GM19468 (cell line): ENCODE results near the gene ATOH8.

Experiments used
- ATAC-seq: cut with Tn5 transposase; IDR thresholded peaks from one replicate; pipeline ENCODE4 v1.9.1; 2021; ENCODE audit warnings: mild to moderate bottlenecking, moderate library complexity, moderate number of reproducible peaks; ENCODE audit not compliant: unreplicated experiment; ENCODE audit errors: extremely low read depth

The ATOH8 gene

DNA sequence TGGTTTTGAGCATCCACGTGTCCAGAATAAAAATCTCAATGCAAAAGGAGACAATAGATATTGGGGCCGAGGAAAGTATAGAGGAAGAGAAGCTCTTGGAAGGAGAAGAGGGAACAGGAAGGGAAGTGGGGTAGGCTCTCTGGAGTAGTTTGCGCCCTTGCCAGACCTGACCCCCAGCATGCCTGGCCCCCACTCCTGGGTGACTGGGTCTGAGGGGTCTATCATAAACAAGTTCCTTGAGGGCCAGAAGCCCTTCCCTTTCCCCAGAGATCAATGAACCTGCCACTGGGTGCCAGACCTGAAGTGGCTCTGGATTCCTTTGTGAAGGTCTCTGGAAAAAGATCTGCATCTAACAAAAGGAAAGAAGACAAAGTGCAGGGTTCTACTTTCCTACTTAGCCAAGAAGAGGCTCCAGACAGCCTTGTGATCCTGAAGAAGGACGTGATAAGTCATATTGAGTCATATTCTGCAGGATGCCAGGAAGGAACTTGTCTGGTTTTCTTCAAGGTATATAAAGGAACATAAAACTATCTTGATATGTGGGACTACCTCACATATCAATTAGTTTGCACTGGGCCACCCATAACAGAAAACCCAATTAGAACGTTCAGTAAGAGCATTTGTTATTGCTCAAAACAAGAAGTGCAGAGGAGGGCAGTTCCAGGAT, 18.7 kb upstream of the ATOH8 start:
- no peak for ATAC-seq

- no peak for ATAC-seq
Measured at GRCh38 chr2:85735691-85736090, 18.1 kb upstream of the ATOH8 start.

- ATAC-seq = no peak
Measured at GRCh38 chr2:85736456-85737355, 17.1 kb upstream of the ATOH8 start.

- no peak for ATAC-seq
Measured at GRCh38 chr2:85737481-85737880, 16.3 kb upstream of the ATOH8 start.

GRCh38 chr2:85737961-85738360, 15.8 kb upstream of the ATOH8 start:
- ATAC-seq = no peak

DNA sequence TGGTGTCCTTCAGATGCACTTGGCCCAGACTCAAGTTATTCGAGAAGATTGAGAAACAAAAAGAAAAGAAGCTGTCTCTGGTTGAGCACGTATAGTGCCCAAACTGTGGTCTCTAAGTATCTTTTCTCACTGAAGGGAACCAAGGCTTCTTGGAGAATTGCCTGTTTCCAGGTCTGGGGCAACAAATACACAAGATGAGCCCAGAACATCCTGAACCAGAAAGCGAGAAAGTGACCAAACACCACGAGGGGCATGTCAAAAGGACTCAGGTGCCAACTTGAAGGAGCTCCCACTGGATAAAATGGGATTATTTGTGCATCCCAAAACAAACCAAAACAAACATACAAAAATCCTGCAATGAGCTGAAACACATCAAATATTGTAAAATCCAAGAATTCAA, 13.6 kb upstream of the ATOH8 start:
- ATAC-seq = no peak

GRCh38 chr2:85741211-85741832, 12.5 kb upstream of the ATOH8 start:
- ATAC-seq = no peak

DNA sequence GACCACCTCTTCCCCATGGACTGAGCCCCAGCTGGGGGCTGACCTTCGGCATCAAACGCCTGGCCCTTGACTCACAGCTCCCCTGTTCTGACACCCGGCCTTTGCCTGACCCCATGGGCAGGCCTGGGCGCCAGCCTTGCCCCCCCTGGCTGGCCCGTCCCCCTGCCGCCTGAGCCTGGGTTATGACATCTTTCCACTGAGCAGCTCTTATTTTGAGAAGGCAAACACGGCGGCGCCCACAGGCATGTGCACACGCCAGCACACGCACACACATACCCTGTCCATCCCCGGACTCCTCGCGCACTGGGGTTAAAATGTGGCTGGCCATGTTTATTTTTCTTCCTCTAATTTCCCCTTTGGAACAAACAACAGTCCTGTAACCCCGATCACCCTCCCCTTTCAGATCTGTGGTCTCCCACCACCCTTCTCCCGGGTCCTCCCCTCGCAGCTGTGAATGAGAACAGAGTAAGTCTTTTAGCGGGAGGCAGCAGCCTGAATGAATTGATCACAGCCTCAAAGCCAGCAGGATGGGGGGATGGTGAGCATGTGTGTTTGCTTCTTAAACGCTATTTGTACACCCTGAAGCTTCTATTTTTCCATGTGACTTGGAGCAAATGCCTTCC, 11.8 kb upstream of the ATOH8 start:
- no peak for ATAC-seq

DNA sequence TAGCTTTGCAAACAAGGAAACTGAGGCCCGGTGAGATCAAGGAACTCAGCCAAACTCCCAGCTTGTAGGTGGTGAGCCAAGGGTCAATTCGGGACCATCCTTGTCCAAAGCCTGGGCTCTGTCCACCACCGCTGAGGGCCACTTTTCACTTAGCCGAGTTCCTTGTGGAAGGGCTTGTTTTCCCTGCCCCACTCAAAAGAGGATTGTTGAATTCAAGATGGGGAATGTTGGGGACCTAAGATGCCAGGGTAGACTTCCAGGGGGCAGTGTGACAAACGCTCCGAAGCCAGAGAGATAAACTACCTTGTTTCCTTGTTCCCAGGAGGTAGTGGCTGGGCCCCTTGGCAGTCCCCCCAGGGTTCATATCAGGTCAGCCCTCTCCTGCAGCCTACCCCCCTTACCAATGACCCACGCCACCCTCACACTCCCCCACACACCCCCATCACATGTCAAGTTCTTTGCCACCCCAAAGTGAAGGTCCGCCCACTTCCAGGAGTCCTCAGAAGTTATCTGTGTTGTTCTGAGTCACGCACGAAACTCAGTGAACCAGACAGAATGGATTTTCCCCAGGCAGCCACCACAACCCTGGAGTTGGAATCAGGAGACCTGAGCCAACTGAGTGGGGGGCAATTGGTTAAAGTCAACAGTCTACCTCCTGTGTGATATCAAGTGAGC, 10.3 kb upstream of the ATOH8 start:
- ATAC-seq = no peak

DNA sequence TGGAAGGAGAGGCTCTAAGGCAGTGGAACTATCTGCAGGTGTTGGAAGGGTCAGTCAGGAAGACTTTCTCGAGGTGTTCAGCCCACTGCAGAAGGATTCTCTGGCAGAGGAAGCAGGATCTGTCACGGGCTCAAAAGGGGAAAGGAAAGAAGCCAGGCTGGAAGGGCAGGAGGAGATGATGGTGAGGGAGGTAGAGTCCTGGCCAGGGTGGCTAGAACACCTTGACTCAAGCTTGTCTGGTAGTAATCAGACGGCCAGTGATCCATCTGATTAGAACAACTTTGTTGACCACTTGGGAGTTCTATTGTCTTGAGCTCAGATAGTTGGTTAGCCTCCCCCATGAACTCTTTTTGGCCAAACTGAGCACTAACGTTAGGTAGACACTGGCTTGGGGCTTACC, 9.7 kb upstream of the ATOH8 start:
- no peak for ATAC-seq

DNA sequence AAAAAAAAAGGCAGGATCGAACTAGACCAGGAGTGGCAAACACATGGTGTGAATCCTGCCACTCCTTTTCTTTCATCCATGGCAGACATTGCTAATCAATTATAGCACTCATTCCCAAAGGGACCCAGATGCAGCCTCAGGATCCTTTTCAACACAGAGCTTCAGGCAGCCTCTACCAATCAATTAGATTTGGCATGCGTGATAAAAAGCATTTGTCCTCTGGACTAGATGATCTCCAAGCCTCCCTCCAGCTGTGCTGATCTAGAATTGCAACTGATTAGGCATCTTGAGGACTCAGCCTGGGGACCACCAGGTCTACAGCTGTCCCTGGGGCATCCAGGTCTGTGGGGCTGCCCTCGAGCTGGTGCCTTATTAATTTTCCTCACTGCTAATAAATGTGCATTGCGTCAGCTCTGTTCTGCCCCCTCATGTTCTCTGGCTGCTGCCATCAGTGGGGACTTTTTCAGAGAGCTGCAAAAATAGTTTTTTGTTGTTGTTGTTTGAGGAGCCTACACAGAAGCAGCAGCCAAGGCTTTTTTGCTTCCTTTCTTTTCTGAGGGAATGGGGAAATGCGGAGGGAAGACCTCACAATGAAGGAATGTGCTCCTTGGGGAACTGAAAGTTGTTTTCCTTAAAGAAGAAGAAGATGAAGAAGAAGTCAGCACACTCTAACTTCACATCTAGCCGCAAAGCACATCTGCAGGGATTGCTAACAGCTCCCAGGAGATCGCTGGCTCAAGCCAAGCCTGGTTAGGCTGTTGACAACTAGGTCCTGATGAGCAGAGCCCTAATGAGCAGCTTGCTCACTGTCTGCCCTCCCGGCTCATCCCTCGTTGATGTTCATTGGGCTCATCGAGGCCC, 8.8 kb upstream of the ATOH8 start:
- ATAC-seq = no peak

DNA sequence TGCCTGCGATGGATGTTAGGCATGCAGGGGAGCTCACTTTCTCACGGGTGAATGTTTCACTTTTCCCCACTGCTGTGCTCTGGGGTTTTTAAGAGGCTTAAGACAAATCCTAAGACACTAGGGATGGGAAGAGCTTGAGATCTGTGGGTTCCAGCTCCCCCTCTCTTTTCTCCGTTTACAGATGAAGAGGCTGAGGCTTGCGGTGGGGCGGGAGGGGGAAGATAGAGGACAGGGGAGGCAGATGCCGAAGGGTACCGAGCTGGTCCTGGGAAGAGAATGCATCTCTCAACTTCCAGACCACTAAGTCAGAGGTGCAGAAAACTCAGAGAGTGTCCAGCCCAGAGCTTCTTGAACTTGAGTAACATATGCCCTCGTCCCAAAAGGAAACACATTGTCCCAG, 8.2 kb upstream of the ATOH8 start:
- ATAC-seq = no peak

DNA sequence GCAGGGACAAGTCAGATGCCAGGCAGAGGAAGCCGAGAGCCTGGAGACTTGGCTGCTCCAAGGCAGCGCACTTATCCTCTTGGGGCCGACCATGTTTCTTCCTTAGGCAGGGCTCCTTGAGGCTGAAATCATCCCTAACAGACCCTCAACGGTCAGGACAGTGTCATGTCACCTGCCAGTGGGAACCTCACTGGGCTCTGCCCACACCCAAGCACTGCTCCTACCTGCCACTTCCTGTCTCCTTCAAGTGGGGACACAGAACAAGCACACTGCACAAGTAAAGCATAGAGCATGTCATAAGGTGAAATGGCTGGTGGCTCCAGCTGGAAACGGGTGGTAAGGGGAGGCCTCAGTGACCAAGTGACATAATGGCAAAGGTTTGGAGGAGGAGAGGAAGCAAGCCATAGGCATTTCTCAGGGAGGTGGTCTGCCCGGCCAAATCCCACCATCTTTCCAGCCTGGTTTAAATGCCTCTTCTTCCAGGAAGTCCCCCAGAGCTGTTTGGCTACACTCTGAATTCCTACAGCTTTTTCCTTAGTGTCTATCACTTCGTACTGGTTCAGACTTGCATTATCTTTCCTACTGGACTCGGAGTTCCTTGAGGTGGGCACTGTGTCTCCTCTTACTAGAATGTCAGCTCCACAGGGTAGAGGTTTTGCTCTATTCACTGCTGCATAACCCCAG, 7.3 kb upstream of the ATOH8 start:
- ATAC-seq = no peak

DNA sequence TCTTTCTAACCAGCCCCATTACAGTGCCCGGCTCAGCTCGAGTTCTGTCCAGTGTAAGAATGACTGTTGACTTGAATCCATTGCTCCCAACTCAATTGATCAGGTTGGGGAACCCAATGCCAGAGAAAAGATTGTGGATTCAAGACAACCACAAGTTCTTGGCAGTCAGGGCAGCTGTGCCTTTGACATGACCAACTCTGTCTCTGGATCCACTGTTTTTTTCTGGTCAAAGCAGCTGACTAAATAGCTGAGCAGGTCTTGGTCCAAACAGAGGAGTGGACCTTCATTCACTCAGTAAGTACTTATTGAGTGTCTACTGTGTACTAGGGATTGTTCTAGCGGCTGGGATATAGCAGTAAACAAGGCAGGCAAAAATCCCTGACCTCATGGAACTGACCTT, 6.3 kb upstream of the ATOH8 start:
- ATAC-seq = no peak

DNA sequence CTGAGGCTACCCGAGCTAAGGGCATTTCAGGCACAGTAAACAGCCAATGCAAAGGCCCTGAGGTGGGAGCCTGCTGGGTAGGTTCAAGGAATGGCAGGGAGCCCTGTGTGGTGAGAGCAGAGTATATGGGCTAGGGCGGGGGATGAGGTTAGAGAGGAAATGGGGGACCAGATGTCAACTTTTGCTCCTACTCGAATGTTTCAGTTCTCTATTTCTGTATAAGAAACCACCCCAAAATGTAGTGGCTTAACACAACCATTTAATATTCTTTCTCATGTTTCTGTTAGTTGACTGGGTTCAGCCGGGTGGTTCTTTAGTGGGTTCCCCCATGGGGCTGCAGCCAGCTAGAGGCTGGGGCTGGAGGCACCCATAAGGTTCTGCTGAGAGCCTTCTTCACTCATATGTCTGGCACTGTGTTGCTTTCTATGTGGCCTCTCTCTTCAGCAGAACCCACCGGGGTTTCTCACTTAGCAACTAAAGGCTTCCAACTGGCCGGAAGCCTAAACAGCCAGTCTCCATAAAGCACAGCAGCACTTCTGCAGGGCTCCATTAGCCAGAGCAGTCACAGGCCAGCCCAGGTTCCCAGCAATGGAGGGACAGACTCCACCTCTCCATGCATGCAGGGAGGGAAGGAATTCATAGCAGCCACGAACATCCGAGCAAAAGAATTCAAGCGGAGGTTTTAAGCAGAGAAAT, 5.6 kb upstream of the ATOH8 start:
- ATAC-seq = peak; percentile 47

- no peak for ATAC-seq
Measured at GRCh38 chr2:85748985-85749875, 4.6 kb upstream of the ATOH8 start.
